H1 (cell line): Measurements from ENCODE around the gene TMEM147.

Experiments
- BACH1 ChIP-seq: IDR thresholded peaks from 2 replicates; pipeline ENCODE4 v1.6.1; 2012; ENCODE audit warnings: low read length, improper control_type of control experiment
- CHD1 ChIP-seq: IDR thresholded peaks from 2 replicates; pipeline ENCODE4 v1.6.1; 2012; ENCODE audit warnings: low read depth, low read length, improper control_type of control experiment
- CTCF ChIP-seq, 3 experiments: IDR thresholded peaks; 1 replicate in 2 of 3; 2 replicates in 1 of 3; pipeline versions ENCODE4 v1.5.1 to v1.6.1; 2011; ENCODE audit warnings: low read length in 3 of 3, mild to moderate bottlenecking in 3 of 3, inconsistent platforms in 2 of 3, low read depth in 1 of 3, moderate library complexity in 1 of 3; ENCODE audit not compliant: insufficient read depth in 1 of 3; ENCODE audit errors: control extremely low read depth in 1 of 3
- POLR2AphosphoS5 ChIP-seq: IDR thresholded peaks from 2 replicates; pipeline ENCODE4 v1.6.1; 2011; ENCODE audit warnings: low read depth, low read length
- RAD21 ChIP-seq, 2 experiments: IDR thresholded peaks in 1 of 2; conservative IDR thresholded peaks in 1 of 2; 2 replicates each; pipeline ENCODE4 v1.6.1; 2011; ENCODE audit warnings: low read depth in 2 of 2, low read length in 2 of 2, improper control_type of control experiment in 1 of 2, inconsistent platforms in 1 of 2, mild to moderate bottlenecking in 1 of 2, moderate library complexity in 1 of 2
- TEAD4 ChIP-seq: IDR thresholded peaks from 2 replicates; pipeline ENCODE4 v1.6.1; 2012; ENCODE audit warnings: low read depth, low read length, inconsistent platforms, mixed read lengths

GRCh38 chr19:35562776-35563175 is 17.4 kb downstream of the TMEM147 start:
- TF ChIP-seq CHD1: no peak
- no peak for TF ChIP-seq RAD21 (IDR thresholded peaks at IDR 0.05 in 1 of 2, conservative IDR thresholded peaks at IDR 0.05 in 1 of 2; ENCODE audit: low read depth in 2 of 2, low read length in 2 of 2)
- no peak for TF ChIP-seq CTCF (IDR thresholded peaks at IDR 0.05; ENCODE audit: control extremely low read depth in 1 of 3, insufficient read depth in 1 of 3, low read depth in 1 of 3, low read length in 3 of 3)
- TF ChIP-seq POLR2AphosphoS5: no peak
- no peak for TF ChIP-seq TEAD4
- no peak for TF ChIP-seq BACH1
